Pancreas (tissue), 10 donors: ENCODE measurements around the gene ABI3. TPM values are rescaled to one million over a fixed set of nuclear protein-coding genes. Genes with fewer than 3 reads are reported as not detected.
"Not testable (repeated sequence)": the region's sequence is repeated elsewhere in the genome, so short reads cannot be mapped to it uniquely, and the experiment has no call there.

Experiments
- ATAC-seq, 4 donors: fragments of 200-7000 bp; cut with Tn5 transposase; one replicate each; pipeline versions ENCODE4 v1.8.0 to v1.9.1; 2020; ENCODE audit warnings: mild to moderate bottlenecking in 4 of 4, moderate library complexity in 4 of 4
- DNase-seq, 6 donors: peaks; one replicate each; pipeline ENCODE4 v3.0.0-alpha.2; 2020
- FAIRE-seq: peaks from 2 replicates; lab custom pipeline; 2012; peaks lifted over from hg19 to GRCh38; lab: Jason Lieb, UNC
- H3K27ac ChIP-seq, 4 donors: fragments of 200-600 bp; sonication (generic); 1 replicate in 3 of 4; 2 replicates in 1 of 4; pipeline versions ENCODE4 v1.5.0 to v1.8.0; 2020
- H3K27me3 ChIP-seq, 4 donors: fragments of 200-600 bp; one replicate each; pipeline ENCODE4 v1.8.0; 2021
- H3K36me3 ChIP-seq, 3 donors: fragments of 200-600 bp; sonication (generic) in 1 of 3; one replicate each; pipeline versions ENCODE4 v1.5.0 to v1.8.0; 2020 to 2021
- H3K4me1 ChIP-seq, 3 donors: fragments of 200-600 bp; one replicate each; pipeline ENCODE4 v1.8.0; 2021
- H3K4me3 ChIP-seq, 4 donors: fragments of 200-600 bp; sonication (generic) in 2 of 4; one replicate each; pipeline versions ENCODE4 v1.5.0 to v1.8.0; 2020 to 2021
- H3K9me3 ChIP-seq, 4 donors: fragments of 200-600 bp; one replicate each; pipeline ENCODE4 v1.8.0; 2021
- CTCF ChIP-seq, 4 donors: fragments of 200-600 bp; sonication (generic) in 3 of 4; IDR thresholded peaks; one replicate each; pipeline versions ENCODE4 v1.5.0 to v1.8.0; 2021; ENCODE audit warnings: antibody characterized with exemption in 4 of 4
- WGBS, 2 donors: extraction: QIAGEN DNeasy Blood & Tissue Kit; methylation state at CpG; one replicate each; pipeline ENCODE4 v1.1.7; 2013; 5-methylcytosine and 5-hydroxymethylcytosine counted together
- intact Hi-C, 3 donors: fragments of 100-400 bp; cut with DNase I; formaldehyde crosslinking; loops; one replicate each; pipeline versions ENCODE4 v1.11.1 to v1.14.2; 2022
- polyA plus RNA-seq, 2 donors: library from polyadenylated mRNA; stranded (reverse); fragments of 200-250 nt; gene quantifications; one replicate each; pipeline ENCODE4 v1.2.3, GENCODE V29; 2013
- total RNA-seq, 6 donors: library from RNA; stranded (reverse); fragmentation: NEBNext Ultra II Directional in 4 of 6; extraction: Animal tissue kit (Norgen Biotek cat#: 25700) in 4 of 6; gene quantifications; one replicate each; pipeline versions ENCODE4 v1.2.1 to v1.2.4, GENCODE V29; 2021 to 2023
- donor health status: healthy with polysubstance abuse.
- donor health status: DM: no; HTN: no; CAD: no; lungs with moderate emphysema.
- donor health status: DM: no; HTN: no; CAD: no.
- donor health status: control.
- donor health status: control.
- donor health status: Bipolar disorder and iron deficiency.
- donor health status: DM: yes; HTN: yes; CAD: no.
- donor health status: DM: no; HTN: no; CAD: no.
- donor health status: DM: no; HTN: no; CAD: no.
- donor health status: DM: yes; HTN: yes; CAD: no.

The ABI3 gene
- total and polyA plus RNA-seq, 8 donors = 1.1 to 7.1 (median 3.1) TPM

GRCh38 chr17:49183801-49184200 is 26.7 kb upstream of the ABI3 start:
- no peaks in the 10 kb centered on the region for H3K36me3 ChIP-seq
- H3K27ac ChIP-seq = no peak overlapping the region
- no peak for ATAC-seq
- no peak for TF ChIP-seq CTCF (IDR thresholded peaks at IDR 0.05)
- no peak for FAIRE-seq
- WGBS, 2 donors = 70 to 82% methylated on average over 6 to 7 of the region's 7 CpGs
- H3K4me1 ChIP-seq = no peaks in the 10 kb centered on the region
- DNase-seq = no peak
- no peaks in the 10 kb centered on the region for H3K9me3 ChIP-seq
- H3K27me3 ChIP-seq = no peaks in the 10 kb centered on the region
- H3K4me3 ChIP-seq = no peak overlapping the region
- intact Hi-C loops = no loop called here

DNA sequence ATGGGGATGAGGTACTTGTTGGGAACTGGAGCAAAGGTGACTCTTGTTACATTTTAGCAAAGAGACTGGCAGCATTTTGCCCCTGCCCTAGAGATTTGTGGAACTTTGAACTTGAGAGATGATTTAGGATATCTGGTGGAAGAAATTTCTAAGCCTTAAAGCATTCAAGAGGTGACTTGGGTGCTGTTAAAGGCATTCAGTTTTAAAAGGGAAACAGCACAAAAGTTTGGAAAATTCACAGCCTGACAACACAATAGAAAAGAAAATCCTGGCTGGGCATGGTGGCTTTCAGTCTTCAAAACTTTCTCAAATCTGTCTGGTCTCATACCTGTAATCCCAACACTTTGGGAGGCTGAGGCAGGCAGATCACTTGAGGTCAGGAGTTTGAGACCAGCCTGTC is 26.0 kb upstream of the ABI3 start:
- H3K9me3 ChIP-seq, H3K27me3 ChIP-seq, H3K4me3 ChIP-seq, H3K4me1 ChIP-seq, ATAC-seq, H3K27ac ChIP-seq, H3K36me3 ChIP-seq, DNase-seq, intact Hi-C loops, FAIRE-seq: not testable (repeated sequence)

- not testable (repeated sequence) for H3K4me1 ChIP-seq
- 91 to 94% methylated on average over 1 of the region's 1 CpG for WGBS, 2 donors
Observed at GRCh38 chr17:49185381-49185780, 25.1 kb upstream of the ABI3 start.

DNA sequence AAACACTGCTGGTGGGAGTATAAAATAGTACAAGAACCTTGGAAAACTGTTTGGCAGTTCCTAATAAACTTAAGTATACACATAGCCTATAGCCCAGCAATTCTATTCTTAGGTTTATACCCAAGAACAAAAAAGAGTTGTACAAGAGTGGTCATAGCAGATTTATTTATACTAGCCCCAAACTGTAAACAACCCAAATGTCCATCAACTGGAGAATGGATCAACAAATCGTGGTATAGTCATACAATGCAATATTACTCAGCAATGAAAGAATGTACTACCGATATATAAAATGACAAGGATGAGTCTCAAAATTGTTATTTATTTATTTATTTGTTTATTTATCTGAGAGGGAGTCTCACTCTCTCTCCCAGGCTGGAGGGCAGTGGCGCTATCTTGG is 23.2 kb upstream of the ABI3 start:
- Histone ChIP-seq H3K27me3 (no peaks in the 10 kb centered on the region), H3K4me1 (peaks cover 0 to 4% (median 0%) of the 10 kb centered on the region in 3 donors), H3K36me3 (no peaks in the 10 kb centered on the region), H3K27ac (no peak overlapping the region), H3K9me3 (no peaks in the 10 kb centered on the region), H3K4me3 (no peak overlapping the region)
- no peak for TF ChIP-seq CTCF (IDR thresholded peaks at IDR 0.05)
- DNase-seq = no peak
- no peak for FAIRE-seq
- ATAC-seq = no peak
- 89 to 93% methylated on average over 3 of the region's 3 CpGs for WGBS, 2 donors
- intact Hi-C loops = no loop called here

More at GRCh38 chr17:49185381-49185780, 25.1 kb upstream of the ABI3 start:
- DNase-seq, H3K27ac ChIP-seq, H3K36me3 ChIP-seq, ATAC-seq, H3K4me3 ChIP-seq, H3K27me3 ChIP-seq, FAIRE-seq, intact Hi-C loops, H3K9me3 ChIP-seq: not testable (repeated sequence)

DNA sequence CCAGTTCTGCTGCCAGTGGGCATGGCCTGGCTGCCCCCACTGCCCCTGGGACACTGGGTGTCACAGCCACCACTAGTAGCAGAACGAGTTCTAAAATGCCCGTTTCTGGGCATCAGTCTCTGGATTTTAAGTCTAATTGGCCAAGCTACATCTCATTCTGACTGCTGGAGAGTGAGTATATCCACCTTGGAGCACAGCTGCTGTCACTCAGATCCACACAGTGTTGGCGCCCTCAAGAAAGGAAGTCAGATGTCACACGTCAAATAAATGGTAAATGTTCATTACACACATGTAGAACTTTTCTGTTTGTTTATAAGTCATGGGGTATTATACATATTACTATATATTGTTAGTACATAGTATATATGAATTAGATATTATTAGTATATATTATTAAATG is 19.6 kb upstream of the ABI3 start:
- Histone ChIP-seq H3K4me1 (peaks cover 0 to 4% (median 0%) of the 10 kb centered on the region in 3 donors), H3K27ac (peak overlapping the region in 1 of 4 donors; percentile 97), H3K36me3 (no peaks in the 10 kb centered on the region), H3K27me3 (no peaks in the 10 kb centered on the region), H3K4me3 (no peak overlapping the region), H3K9me3 (no peaks in the 10 kb centered on the region)
- DNase-seq = no peak
- no peak for ATAC-seq
- intact Hi-C loops = no loop called here
- no peak for TF ChIP-seq CTCF (IDR thresholded peaks at IDR 0.05)
- WGBS, 2 donors = 52 to 66% methylated on average over 4 of the region's 4 CpGs
- no peak for FAIRE-seq

DNA sequence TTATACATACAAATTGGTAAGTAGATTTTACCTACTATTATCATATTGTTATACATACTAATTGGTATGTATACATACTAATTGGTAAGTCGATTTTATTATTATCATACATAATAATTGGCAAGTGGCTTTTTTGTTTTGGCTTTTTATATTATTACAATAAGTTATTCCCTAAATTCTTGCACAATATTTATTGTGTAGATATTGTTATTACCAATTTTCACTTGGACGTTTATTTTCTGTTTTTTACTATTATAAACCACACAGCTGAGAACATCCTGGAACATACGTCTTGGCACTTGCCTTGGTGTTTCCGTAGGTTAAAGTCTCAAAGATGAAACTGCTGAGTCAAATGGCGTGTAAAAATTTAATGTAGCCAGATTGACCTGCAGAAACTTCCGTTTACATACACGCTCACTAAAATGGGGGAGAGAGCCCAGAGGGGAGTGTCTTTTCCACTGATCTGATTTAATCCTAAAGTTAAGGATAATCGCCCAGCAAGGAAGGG is 19.0 kb upstream of the ABI3 start:
- H3K27me3 ChIP-seq = no peaks in the 10 kb centered on the region
- intact Hi-C loops = no loop called here
- no peaks in the 10 kb centered on the region for H3K9me3 ChIP-seq
- ATAC-seq = peak; percentile 1 to 19 (median 4)
- peak overlapping the region; percentile 87 to 98 (median 96) for H3K27ac ChIP-seq
- peaks cover 0 to 4% (median 0%) of the 10 kb centered on the region in 3 donors for H3K4me1 ChIP-seq
- peak overlapping the region; percentile 49 to 69 (median 64) for H3K4me3 ChIP-seq
- no peak for FAIRE-seq
- TF ChIP-seq CTCF (IDR thresholded peaks at IDR 0.05) = no peak
- no peaks in the 10 kb centered on the region for H3K36me3 ChIP-seq
- 5 to 8% methylated on average over 8 of the region's 8 CpGs for WGBS, 2 donors
- no peak for DNase-seq
